Measurements from ENCODE around the gene ECHDC1.

ECHDC1 gene

DNA sequence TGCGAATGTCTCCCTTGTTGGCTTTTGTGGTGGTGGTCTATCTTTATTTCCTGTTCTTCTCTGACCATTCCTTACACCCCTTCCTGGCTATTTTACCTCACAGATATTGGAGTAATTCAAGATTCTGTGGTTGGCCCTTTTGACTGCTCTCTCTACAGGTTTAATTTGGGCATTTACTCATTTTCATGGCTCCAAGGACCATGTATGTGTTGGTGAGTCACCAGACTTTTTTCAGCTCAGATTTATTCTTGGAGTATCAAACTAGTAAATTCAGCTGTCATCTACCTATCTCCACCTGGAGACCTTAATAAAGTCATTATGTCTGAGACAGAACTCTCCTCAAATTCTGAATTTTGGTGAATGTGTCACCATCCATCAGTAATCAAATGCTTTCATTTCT, 61.2 kb downstream of the ECHDC1 start:
- DNase-seq (ENCODE audit: low spot score), result no peak

DNA sequence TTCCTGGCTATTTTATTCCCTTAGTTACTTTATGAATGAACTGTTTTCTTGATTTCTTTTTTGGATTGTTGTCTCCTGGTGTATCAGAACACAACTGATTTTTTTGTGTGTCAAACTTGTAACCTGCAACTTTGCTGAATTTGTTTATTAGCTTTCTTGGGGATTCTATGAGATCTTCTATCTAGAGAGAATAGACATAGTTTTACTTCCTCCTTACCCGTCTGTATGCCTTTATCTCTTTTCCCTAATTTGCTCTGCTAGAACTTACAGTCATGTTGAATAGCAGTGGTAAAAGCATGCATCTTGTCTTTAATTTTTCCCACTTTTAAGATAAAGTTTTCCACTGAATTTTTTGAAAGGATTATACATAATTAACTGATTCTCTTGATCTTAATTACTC, 63.6 kb downstream of the ECHDC1 start:
- DNase-seq (ENCODE audit: low spot score), result no peak

DNA sequence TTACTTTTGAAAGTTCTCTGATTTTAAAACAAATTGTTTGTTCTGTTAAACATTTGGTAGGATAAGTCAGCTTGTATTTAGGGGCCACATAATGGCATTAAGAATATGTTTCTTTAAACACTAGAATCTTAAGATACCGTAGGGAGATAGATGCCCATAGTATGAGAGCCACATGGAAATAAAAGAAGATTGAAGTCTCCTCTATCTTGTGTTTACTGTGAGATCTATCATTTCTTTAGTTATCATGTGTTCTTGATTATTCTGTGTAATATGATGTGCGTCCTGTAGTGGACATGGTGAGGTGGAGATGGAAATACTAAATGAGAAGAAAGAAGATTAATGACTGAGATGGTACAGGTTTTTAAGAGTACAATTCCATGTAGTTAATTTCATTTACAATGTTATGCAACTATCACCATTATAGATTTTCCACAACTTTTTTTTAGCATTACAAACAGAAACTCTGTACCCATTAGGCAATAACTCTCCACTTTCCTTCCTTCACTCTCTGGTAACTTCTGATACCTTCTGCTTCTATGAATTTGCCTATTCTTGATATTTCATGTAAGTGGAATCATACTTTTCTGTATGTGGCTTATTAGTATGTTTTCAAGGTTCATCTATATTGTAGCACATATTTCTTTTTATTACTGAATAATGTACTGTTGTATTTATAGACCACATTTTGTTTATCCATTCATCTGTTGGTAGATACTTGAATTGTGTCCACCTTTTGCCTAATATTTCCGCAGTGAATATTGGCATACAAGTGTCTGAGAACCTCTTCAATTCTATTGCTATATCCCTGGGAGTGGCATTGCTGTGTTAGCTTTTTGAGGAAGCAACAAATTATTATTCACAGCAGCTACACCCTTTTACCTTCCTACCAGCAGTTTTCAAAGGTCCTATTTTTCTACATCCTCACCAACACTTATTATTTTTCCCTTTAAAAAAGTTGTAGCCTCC, 65.2 kb downstream of the ECHDC1 start:
- DNase-seq (ENCODE audit: low spot score), result no peak

DNA sequence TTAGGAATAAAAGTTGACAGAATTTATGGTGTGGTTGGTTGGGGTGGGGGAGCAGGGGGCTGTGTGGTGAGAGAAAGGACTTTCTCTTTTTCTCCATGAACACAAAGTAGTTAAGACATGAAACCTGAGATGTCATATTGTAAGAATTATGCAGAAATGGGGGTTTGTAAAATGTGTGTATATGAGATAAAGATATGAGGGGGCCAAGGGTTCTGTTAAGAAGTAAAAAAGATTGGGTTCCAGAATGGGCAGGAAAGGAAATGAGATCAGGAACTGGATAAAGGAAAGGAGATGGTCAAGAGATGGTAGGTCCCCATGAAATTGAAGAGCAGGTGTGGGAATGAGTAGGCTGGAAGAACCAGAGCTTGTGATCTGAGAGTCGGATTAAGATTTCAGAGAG, 67.1 kb downstream of the ECHDC1 start:
- DNase-seq (ENCODE audit: low spot score), result no peak

DNA sequence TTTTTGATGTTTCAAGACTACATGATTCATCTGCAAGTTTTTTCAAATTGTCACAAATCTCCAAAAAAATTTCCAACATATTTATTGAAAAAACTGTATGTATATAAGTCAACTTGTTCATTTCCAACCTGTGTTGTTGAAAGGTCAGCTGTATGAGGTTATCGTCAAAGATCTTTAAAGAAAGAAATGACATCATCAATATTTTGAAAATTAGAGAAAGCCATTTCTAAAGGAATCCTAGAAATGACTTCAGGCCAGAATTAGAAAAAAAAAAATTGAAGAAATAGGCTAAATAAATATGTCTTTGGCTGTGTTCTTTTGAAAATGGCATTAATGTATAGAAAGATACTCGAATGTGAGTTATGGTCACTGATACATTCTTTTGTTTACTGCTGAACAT, 69.9 kb downstream of the ECHDC1 start:
- DNase-seq (ENCODE audit: low spot score), result no peak

DNA sequence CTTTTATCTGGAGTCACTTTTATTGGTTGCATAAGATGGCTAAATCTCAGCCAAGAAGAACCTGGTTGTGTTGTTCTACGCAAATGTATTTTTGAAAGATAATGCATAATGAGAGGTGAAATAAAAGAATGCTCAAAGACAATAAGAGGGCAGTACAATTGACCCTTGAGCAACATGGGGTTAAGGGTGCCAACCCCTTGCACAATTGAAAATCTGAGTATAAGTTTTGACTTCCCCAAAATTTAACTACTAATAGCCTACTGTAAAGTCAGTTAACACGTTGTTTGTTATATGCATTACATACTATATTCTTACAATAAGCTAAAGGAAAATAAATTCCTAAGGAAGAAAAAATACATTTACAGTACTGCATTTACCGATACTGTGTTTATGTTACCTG, 70.8 kb downstream of the ECHDC1 start:
- no peak for DNase-seq (ENCODE audit: low spot score)

DNA sequence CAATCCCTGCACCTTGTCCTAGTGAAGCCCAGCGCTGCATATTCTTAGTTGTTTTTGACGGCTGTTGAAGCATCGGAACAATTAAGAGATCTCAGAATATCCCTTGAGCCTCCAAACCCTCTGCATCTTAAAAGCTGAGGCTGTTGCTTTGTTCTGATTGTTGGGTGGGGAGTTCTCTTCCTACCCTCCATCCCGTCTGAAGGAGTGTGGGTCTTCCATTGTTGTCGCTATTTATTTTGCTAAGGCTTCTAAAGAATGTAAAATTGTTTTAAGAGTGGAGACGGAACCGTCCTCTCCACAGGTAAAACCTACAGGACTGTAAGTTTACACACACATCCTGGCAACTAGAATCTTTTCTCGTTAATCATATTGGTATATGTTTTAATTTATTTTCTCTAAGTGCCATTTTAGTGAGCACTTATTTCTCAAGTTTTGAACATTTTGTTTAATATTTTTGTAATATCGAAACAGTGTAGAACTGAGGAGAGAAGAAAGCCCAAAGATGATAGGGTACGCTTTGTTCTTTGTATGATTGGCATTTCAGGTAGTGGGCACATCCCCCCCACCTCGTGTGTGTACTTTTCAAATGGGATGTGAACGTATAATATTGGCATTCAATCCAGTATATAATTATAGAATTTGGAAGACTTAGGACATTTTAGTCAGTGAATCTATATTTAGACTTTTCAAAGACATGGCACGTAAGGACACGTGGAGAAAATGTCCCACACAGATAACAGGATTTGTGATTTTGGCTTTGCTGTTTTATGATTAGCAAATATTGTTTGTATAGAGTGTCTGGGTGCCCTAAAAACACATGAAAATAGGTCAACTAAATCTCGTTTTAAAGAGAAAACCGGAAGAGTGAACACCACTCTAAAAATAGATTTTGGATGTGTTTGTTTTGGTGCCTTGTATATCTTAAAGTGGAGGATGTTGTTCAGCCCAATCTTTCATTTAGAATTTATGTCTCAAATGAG, 75.5 kb downstream of the ECHDC1 start:
- DNase-seq (ENCODE audit: low spot score), result peak; percentile 35

DNA sequence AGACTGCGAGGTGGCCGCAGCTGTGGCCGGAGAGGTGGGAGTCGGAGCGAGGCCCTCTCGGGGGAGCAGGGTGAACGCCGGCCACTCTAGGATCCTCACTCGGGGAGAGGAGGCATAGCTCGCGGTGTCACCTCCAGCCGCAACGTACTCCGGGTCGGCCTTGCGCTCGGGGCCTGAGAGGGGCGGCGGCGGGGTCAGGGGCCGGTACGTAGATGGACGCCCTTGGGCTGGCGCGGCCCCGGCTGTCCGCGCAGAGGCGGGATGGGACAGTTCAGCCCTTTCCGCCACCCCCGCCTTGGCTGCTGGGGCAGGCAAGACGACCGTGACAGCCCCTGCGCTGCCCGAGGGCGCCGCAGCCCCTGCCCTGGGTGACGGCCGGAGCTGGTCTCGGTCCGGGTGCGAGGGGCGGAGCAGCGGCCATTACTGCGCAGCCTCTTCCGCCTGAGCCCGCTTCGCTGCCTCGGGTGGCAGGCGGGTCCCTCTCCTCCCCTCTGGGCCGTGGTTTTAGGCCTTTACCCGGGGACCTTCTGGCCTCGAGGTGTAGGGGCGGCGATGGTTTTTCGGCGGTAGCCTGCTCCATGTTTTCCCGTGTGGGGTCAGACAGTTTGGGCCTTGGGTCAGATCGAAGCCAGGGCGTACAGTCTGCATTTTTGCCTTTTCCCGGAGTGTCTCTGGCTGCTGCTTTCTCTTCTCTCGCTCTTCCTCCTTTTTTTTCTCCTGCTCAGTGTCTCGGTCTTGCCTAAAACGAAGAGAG, 76.3 kb downstream of the ECHDC1 start:
- DNase-seq (ENCODE audit: low spot score), result peak; percentile 70

DNA sequence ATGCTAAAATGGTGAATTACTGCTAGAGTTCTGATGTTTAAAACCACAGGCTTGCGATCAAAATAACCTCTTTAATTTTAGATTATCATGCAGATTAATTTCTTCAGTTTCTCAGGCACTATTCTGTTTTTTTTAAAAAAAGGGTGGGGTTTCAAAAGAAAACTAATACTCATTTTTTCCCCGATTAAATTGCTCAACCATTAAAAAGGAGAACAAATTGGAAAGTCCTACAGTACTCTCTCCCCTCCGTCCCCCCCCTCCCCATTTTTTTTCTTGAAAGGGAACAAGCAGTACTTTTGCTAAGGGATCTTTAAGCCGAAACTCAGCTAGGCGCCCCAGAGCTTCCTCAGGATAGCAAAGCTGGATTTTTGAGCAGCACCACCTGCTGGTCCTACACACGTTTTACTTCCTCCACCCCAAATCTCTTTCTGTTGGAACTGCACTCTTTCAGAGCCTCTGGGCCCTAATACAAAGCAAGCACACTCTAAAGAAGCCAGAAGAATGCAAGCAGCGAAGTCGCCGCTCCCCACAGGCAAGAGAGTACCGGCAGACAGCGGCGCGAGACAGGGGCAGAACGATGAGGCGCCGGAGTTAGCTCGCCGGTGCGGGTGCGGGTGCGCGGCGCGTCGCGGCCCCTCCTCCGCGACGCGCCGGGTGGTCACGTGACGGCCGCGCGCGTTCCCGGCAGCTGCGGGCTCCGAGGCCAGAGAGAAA, 77.1 kb downstream of the ECHDC1 start, which contains the start of gene RNF146:
RNF146 (plus strand) TSS at position 687 of the 714 bp plus-strand sequence. CDS start 13,475 bp downstream, outside the sequence.
- DNase-seq (ENCODE audit: low spot score), result peak; percentile 85

DNA sequence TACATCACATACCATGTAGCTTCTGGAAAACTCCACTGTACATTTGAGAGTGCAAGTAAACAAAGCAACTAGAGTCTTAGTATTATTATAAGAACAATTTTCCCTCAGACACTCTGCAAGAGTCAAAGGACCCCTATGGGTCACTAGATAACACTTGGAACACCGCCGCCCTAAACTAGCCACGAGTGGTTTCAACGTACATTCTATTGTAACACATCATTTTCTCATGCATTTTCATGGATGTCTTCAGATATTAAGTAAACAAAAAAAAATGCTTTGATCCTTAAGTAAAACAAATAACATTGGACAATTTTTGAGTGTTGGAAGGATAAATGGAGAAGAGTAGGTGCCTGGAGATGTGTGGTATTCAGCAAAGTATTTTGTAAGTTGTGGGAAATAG, 79.9 kb downstream of the ECHDC1 start:
- DNase-seq (ENCODE audit: low spot score), result no peak

DNA sequence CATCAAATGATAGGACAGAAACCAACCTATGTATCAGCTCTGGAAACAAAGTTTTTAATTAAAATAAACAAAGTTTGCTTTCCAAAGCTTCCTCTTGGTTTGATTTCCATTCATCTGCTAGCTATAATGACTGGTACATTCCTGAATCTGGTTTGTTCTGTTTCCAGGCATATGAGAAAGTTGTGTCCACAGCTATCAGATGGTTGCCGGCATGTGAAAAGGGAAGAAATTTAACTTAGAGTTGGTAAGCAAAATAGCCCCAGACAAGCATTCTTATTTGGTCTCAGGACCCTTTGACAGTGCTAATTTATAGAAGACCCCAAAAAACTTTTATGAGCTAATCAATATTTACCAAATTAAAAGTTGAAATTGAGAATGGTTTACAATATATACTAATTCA, 80.5 kb downstream of the ECHDC1 start:
- DNase-seq (ENCODE audit: low spot score), result no peak

DNA sequence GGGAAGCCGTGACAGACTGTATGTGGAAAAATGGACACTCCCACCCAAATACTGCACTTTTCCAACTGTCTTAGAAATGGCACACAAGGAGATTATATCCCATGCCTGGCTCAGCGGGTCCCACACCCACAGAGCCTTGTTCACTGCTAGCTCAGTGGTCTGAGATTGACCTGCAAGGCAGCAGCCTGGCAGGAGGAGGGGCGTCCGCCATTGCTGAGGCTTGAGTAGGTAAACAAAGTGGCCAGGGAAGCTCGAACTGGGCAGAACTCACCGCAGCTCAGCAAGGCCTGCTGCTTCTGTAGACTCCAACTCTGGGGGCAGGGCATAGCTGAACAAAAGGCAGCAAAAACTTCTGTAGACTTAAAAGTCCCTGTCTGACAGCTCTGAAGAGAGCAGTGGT, 88.1 kb downstream of the ECHDC1 start:
- no peak for DNase-seq (ENCODE audit: low spot score)

DNA sequence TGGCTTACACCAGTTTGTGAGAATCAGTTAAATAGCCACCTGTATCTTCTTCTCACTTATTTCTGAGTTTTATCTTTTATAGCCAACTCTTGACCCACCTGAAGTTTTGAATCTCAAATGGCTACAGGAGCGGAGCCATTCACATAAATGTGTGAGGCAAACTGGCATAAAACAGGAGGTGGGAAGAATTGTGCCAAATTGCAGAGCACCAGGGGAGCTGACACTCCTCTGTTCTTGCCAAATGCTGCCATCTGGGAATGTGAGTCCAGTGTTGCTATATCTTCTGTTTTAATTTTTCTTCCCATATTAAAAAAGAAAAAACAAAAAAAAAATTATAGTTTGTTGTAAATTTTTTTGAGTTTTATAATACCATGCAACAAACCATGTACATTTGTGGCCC, 93.8 kb downstream of the ECHDC1 start:
- no peak for DNase-seq (ENCODE audit: low spot score)

DNA sequence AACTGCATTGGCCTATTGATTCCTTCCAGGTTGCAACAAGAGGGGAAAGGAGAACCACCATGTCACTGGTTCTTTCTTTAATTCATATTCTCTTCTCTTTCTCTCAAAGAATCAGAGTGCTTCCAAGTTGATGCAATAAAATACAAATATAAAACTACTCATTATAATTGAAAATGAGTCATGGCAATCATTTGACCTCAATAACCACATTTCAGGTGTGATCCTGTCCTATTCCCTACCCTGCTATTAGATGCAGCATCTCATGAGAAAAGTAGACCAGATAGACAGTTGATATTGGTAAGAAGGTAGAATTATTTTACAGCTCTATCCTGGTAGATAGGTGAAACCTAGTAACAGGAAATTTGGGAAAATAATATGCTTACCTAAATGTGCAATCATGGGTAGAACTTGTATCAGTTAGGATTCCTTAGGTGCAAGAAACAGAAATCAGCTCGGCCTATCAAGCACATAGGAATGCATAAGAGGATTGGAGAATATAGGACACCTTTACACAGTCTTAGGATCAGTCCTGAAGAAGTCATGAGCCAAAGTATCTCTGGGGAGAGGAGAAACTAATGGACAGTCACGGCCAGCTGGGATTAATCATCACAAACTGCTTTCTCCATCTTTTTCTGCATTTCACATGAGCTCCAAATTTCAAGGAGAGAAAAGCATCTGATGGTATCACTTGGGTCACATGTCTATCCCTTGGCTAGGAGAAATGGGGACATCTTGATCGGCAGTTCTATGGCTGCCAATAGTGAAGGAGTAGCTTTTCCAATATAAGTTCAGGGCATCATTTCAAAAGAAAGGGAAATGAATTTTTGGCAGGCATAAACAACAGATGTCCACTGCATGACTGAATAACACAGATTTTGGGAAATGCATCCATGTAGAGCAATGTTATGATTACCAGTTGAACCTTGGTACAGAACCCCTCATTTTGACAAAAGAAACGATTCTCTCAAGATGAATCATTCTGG, 96.0 kb downstream of the ECHDC1 start:
- DNase-seq (ENCODE audit: low spot score), result no peak

DNA sequence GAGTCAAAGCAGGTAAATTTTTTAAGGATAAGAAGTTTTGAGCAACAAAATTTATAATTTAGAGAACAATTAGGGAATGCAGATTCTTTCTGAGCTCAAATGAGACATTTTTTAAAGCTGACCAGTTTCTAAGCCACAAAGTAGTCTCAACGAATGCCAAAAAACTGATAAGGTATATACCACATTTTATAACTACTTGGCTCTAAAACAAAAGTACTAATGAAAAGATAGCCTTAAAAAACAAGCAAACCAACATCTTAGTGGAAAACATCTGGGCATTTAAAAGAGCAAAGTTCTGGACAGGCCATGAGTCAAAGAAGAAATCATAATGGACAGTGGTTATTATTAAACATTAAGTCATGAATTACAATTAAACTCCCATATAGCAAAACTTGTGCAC, 99.9 kb downstream of the ECHDC1 start:
- no peak for DNase-seq (ENCODE audit: low spot score)
